ENCODE measurements around the gene RAD51B.

GRCh38 chr14:68355415-68355814 is 535.8 kb downstream of the RAD51B start:
- TF ChIP-seq CTCF (IDR thresholded peaks at IDR 0.05) (no peak), POLR2A (IDR thresholded peaks at IDR 0.05) (no peak)
